ENCODE measurements around the gene ADCY9. TPM values are rescaled to one million over a fixed set of nuclear protein-coding genes. Genes with fewer than 3 reads are reported as not detected.

ADCY9 gene
- total RNA-seq, 1 donor from 2014 or later, result 13.1 TPM

- Mint-ChIP-seq H3K4me1 (peaks cover 11% of the 10 kb centered on the region), H3K36me3 (peaks cover 13% of the 10 kb centered on the region), H3K4me3 (no peak overlapping the region), H3K27ac (no peak overlapping the region), H3K27me3 (ENCODE audit: low read depth) (no peaks in the 10 kb centered on the region), H3K9me3 (peaks cover 8% of the 10 kb centered on the region)
- no peak for DNase-seq (ENCODE audit: low spot score in 2 of 2, unreplicated experiment in 2 of 2)
- no peak for TF ChIP-seq CTCF (IDR thresholded peaks at IDR 0.05; ENCODE audit: unreplicated experiment)
These were observed 10.4 kb downstream of the ADCY9 start for GRCh38 chr16:4105848-4106247.

- H3K36me3 Mint-ChIP-seq, result peaks cover 10% of the 10 kb centered on the region
- H3K4me1 Mint-ChIP-seq, result no peaks in the 10 kb centered on the region
- H3K4me3 Mint-ChIP-seq, result no peak overlapping the region
- no peak overlapping the region for H3K27ac Mint-ChIP-seq
- no peak for TF ChIP-seq CTCF (IDR thresholded peaks at IDR 0.05; ENCODE audit: unreplicated experiment)
- H3K27me3 Mint-ChIP-seq (ENCODE audit: low read depth), result no peaks in the 10 kb centered on the region
- peaks cover 8% of the 10 kb centered on the region for H3K9me3 Mint-ChIP-seq
- DNase-seq (ENCODE audit: low spot score in 2 of 2, unreplicated experiment in 2 of 2), result no peak
These were observed 12.5 kb downstream of the ADCY9 start for GRCh38 chr16:4103745-4104144.

- TF ChIP-seq CTCF (IDR thresholded peaks at IDR 0.05; ENCODE audit: unreplicated experiment), result no peak
- no peak overlapping the region for H3K27ac Mint-ChIP-seq
- peaks cover 8% of the 10 kb centered on the region for H3K9me3 Mint-ChIP-seq
- H3K36me3 Mint-ChIP-seq, result peaks cover 10% of the 10 kb centered on the region
- H3K4me1 Mint-ChIP-seq, result peaks cover 11% of the 10 kb centered on the region
- H3K4me3 Mint-ChIP-seq, result no peak overlapping the region
- no peaks in the 10 kb centered on the region for H3K27me3 Mint-ChIP-seq (ENCODE audit: low read depth)
- no peak for DNase-seq (ENCODE audit: low spot score in 2 of 2, unreplicated experiment in 2 of 2)
These were observed 14.6 kb downstream of the ADCY9 start for GRCh38 chr16:4101421-4102219.

GRCh38 chr16:4098501-4098900, 17.7 kb downstream of the ADCY9 start:
- peaks cover 7% of the 10 kb centered on the region for H3K36me3 Mint-ChIP-seq
- peaks cover 16% of the 10 kb centered on the region for H3K4me1 Mint-ChIP-seq
- peaks cover 8% of the 10 kb centered on the region for H3K9me3 Mint-ChIP-seq
- TF ChIP-seq CTCF (IDR thresholded peaks at IDR 0.05; ENCODE audit: unreplicated experiment), result no peak
- no peaks in the 10 kb centered on the region for H3K27me3 Mint-ChIP-seq (ENCODE audit: low read depth)
- H3K4me3 Mint-ChIP-seq, result no peak overlapping the region
- peak overlapping the region; percentile 72 for H3K27ac Mint-ChIP-seq
- DNase-seq (ENCODE audit: low spot score in 2 of 2, unreplicated experiment in 2 of 2), result no peak

GRCh38 chr16:4097826-4098240, 18.4 kb downstream of the ADCY9 start:
- H3K27me3 Mint-ChIP-seq (ENCODE audit: low read depth), result no peaks in the 10 kb centered on the region
- H3K9me3 Mint-ChIP-seq, result peaks cover 4% of the 10 kb centered on the region

More at GRCh38 chr16:4097826-4098240, 18.4 kb downstream of the ADCY9 start:
- TF ChIP-seq CTCF (IDR thresholded peaks at IDR 0.05; ENCODE audit: unreplicated experiment), result no peak
- H3K27ac Mint-ChIP-seq, result peak overlapping the region; percentile 59
- no peak for DNase-seq (ENCODE audit: low spot score in 2 of 2, unreplicated experiment in 2 of 2)
- H3K36me3 Mint-ChIP-seq, result peaks cover 4% of the 10 kb centered on the region
- H3K4me3 Mint-ChIP-seq, result no peak overlapping the region
- H3K4me1 Mint-ChIP-seq, result peaks cover 16% of the 10 kb centered on the region
